SK-N-SH treated with all-trans-retinoic acid at 6 μM for 48 hours (cell line): ENCODE results near the gene PDGFB.

ENCODE experiments used
- CREB5 ChIP-seq: fragments of 250-450 bp; sonication (Bioruptor Pico); IDR thresholded peaks from 2 replicates; pipeline ENCODE4 v1.5.1; 2020; ENCODE audit warnings: low read depth, mild to moderate bottlenecking, moderate library complexity
- ISL1 ChIP-seq: fragments of 250-450 bp; sonication (Bioruptor Pico); IDR thresholded peaks from 2 replicates; pipeline ENCODE4 v2.1.2; 2022; ENCODE audit warnings: mild to moderate bottlenecking, moderate library complexity
- RARB ChIP-seq: fragments of 250-450 bp; sonication (Bioruptor Pico); IDR thresholded peaks from 2 replicates; pipeline ENCODE4 v1.8.0; 2021; ENCODE audit warnings: mild to moderate bottlenecking, moderate library complexity
- SNAI2 ChIP-seq: fragments of 250-450 bp; sonication (Bioruptor Pico); IDR thresholded peaks from 2 replicates; pipeline ENCODE4 v1.5.0; 2020; ENCODE audit warnings: mild to moderate bottlenecking, moderate library complexity
- TOX ChIP-seq: fragments of 250-450 bp; sonication (Bioruptor Pico); IDR thresholded peaks from 2 replicates; pipeline ENCODE4 v1.8.0; 2021; ENCODE audit warnings: mild to moderate bottlenecking, moderate library complexity, borderline replicate concordance
- ZFP3 ChIP-seq: fragments of 250-450 bp; sonication (Bioruptor Pico); IDR thresholded peaks from 2 replicates; pipeline ENCODE4 v1.5.0; 2020; ENCODE audit warnings: mild to moderate bottlenecking, moderate library complexity
- ZFP30 ChIP-seq: fragments of 450-650 bp; formaldehyde crosslinking; IDR thresholded peaks from 2 replicates; pipeline ENCODE4 v1.5.0; 2022; ENCODE audit warnings: mild to moderate bottlenecking, moderate library complexity
- ZNF565 ChIP-seq: fragments of 450-650 bp; formaldehyde crosslinking; conservative IDR thresholded peaks from 2 replicates; pipeline ENCODE4 v1.5.0; 2020; ENCODE audit warnings: low read depth, mild to moderate bottlenecking, moderate library complexity
- ZNF8 ChIP-seq: fragments of 450-650 bp; formaldehyde crosslinking; IDR thresholded peaks from 2 replicates; pipeline ENCODE4 v1.5.0; 2020; ENCODE audit warnings: mild to moderate bottlenecking, moderate library complexity

GRCh38 chr22:39207141-39208012 is 37.4 kb downstream of the PDGFB start:
- no peak for TF ChIP-seq CREB5 (CRISPR knock-in tag)
- TF ChIP-seq ZNF565: no peak
- no peak for TF ChIP-seq ZFP30 (CRISPR knock-in tag)
- no peak for TF ChIP-seq ZFP3 (CRISPR knock-in tag)
- no peak for TF ChIP-seq ISL1 (CRISPR knock-in tag)
- no peak for TF ChIP-seq TOX (CRISPR knock-in tag)
- TF ChIP-seq RARB (CRISPR knock-in tag): no peak
- no peak for TF ChIP-seq ZNF8 (CRISPR knock-in tag)
- no peak for TF ChIP-seq SNAI2 (CRISPR knock-in tag)
